Kidney epithelial cell (primary cell): ENCODE measurements around the gene MYCN. TPM values are rescaled to one million over a fixed set of nuclear protein-coding genes. Genes with fewer than 3 reads are reported as not detected.

ENCODE experiments used
- DNase-seq: peaks from one replicate; pipeline ENCODE4 v3.0.0-alpha.2; 2010; ENCODE audit warnings: low read depth
- H3K27me3 ChIP-seq: 2 replicates; pipeline ENCODE4 v1.6.0; 2011; ENCODE audit warnings: low read length; ENCODE audit not compliant: control insufficient read depth, insufficient read depth
- H3K36me3 ChIP-seq: 2 replicates; pipeline ENCODE4 v1.5.1; 2011; ENCODE audit warnings: low read length; ENCODE audit not compliant: control insufficient read depth, insufficient read depth
- H3K4me3 ChIP-seq: 2 replicates; pipeline ENCODE4 v1.5.1; 2011; ENCODE audit warnings: low read depth, mild to moderate bottlenecking, control low read depth, low read length
- total RNA-seq: library from RNA; depleted of rRNA; stranded (reverse); fragments of >200 nt; gene quantifications from 2 replicates; pipeline ENCODE4 v1.2.3, GENCODE V29; 2015
- TF ChIP-seq, protein P1 (sequence below): IDR thresholded peaks from 2 replicates; pipeline ENCODE4 v1.5.1; 2011; ENCODE audit warnings: mild to moderate bottlenecking, moderate library complexity, low read length, control low read depth, inconsistent platforms; ENCODE audit not compliant: insufficient read depth, poor library complexity, severe bottlenecking

The MYCN gene
- total RNA-seq, 1 donor from 2014 or later = 0.54 TPM

GRCh38 chr2:15974565-15975260, 34.4 kb downstream of the MYCN start:
- H3K27me3 ChIP-seq = no peaks in the 10 kb centered on the region
- no peak overlapping the region for H3K4me3 ChIP-seq
- TF ChIP-seq, protein P1, sequence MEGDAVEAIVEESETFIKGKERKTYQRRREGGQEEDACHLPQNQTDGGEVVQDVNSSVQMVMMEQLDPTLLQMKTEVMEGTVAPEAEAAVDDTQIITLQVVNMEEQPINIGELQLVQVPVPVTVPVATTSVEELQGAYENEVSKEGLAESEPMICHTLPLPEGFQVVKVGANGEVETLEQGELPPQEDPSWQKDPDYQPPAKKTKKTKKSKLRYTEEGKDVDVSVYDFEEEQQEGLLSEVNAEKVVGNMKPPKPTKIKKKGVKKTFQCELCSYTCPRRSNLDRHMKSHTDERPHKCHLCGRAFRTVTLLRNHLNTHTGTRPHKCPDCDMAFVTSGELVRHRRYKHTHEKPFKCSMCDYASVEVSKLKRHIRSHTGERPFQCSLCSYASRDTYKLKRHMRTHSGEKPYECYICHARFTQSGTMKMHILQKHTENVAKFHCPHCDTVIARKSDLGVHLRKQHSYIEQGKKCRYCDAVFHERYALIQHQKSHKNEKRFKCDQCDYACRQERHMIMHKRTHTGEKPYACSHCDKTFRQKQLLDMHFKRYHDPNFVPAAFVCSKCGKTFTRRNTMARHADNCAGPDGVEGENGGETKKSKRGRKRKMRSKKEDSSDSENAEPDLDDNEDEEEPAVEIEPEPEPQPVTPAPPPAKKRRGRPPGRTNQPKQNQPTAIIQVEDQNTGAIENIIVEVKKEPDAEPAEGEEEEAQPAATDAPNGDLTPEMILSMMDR = no peak
- DNase-seq = no peak
- H3K36me3 ChIP-seq = no peaks in the 10 kb centered on the region

DNA sequence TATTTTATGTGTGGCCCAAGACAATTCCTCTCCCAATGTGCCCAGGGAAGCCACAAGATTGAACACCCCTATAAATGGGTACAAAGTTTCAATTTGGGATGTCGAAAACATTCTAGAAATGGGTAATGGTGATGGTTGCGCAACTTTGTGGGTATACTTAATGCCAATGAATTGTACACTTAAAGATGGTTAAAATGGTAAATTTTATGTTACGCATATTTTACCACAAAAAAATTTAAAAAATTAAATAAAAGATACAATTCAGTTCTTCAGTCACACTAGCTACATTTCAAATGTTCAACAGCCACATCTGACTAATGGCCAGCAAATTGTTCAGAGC, 34.9 kb downstream of the MYCN start:
- H3K27me3 ChIP-seq = no peaks in the 10 kb centered on the region
- no peaks in the 10 kb centered on the region for H3K36me3 ChIP-seq
- no peak for DNase-seq
- TF ChIP-seq, protein P1 = no peak
- H3K4me3 ChIP-seq = no peak overlapping the region

GRCh38 chr2:15975676-15976075, 35.3 kb downstream of the MYCN start:
- Histone ChIP-seq H3K36me3 (no peaks in the 10 kb centered on the region), H3K4me3 (no peak overlapping the region), H3K27me3 (no peaks in the 10 kb centered on the region)
- DNase-seq = no peak
- TF ChIP-seq, protein P1 = no peak

DNA sequence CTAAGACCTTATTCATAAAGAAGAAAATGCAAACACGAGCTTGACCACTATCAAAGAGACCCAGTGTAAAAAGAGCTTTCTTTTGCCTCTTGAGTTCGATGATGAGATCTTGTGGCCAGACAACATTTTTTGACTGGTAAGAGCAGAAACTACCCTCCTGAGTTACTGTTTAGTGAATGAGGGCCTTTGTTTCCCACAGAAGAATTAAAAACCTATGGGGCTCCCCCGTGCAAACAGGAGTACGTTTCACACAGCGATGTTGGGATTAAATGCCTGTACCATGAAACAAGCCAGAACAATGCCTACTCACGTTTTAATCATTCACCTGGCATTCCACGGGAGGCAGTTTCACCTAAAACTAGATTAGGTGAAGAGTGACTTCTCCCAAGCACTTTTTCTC, 36.0 kb downstream of the MYCN start:
- H3K36me3 ChIP-seq = no peaks in the 10 kb centered on the region
- TF ChIP-seq, protein P1 = no peak
- DNase-seq = no peak

GRCh38 chr2:15979051-15979758, 38.9 kb downstream of the MYCN start:
- TF ChIP-seq, protein P1 = no peak
- no peaks in the 10 kb centered on the region for H3K36me3 ChIP-seq
- H3K4me3 ChIP-seq = no peak overlapping the region
- DNase-seq = no peak
- H3K27me3 ChIP-seq = no peaks in the 10 kb centered on the region

More for the DNA sequence above, 36.0 kb downstream of the MYCN start:
- Histone ChIP-seq H3K4me3 (no peak overlapping the region), H3K27me3 (no peaks in the 10 kb centered on the region)
